DLD1 (cell line): ENCODE measurements around the gene GRWD1.

Experiments
- in situ Hi-C: cut with HindIII; loops from 2 replicates; pipeline ENCODE4 v1.10.0; 2017; ENCODE audit warnings: low sequenced_read_pairs

Gene GRWD1

GRCh38 chr19:48455171-48455907 is 9.6 kb downstream of the GRWD1 start, which contains the start of gene KCNJ14:
Gene KCNJ14 (plus strand): TSS chr19:48455574. CDS start chr19:48461725, 6,151 bp downstream.
- in situ Hi-C loops: no loop called here

- in situ Hi-C loops: no loop called here
These were observed 10.3 kb downstream of the GRWD1 start for GRCh38 chr19:48455908-48456562.

GRCh38 chr19:48456864-48457263 is 11.1 kb downstream of the GRWD1 start:
- in situ Hi-C loops: no loop called here

GRCh38 chr19:48458016-48458415 is 12.2 kb downstream of the GRWD1 start:
- in situ Hi-C loops: no loop called here

- in situ Hi-C loops: no loop called here
These were observed 15.8 kb downstream of the GRWD1 start for GRCh38 chr19:48461651-48461981.

- in situ Hi-C loops: no loop called here
These were observed 16.3 kb downstream of the GRWD1 start for GRCh38 chr19:48461982-48462655.

GRCh38 chr19:48465215-48465614 is 19.4 kb downstream of the GRWD1 start:
- in situ Hi-C loops: no loop called here

- in situ Hi-C loops: no loop called here
These were observed 21.0 kb downstream of the GRWD1 start for GRCh38 chr19:48466561-48467325.

GRCh38 chr19:48468772-48469288 is 23.0 kb downstream of the GRWD1 start:
- in situ Hi-C loops: no loop called here

- in situ Hi-C loops: no loop called here
These were observed 23.6 kb downstream of the GRWD1 start, which contains the start of gene CYTH2 for GRCh38 chr19:48469289-48469881. Gene CYTH2 (plus strand): TSS chr19:48469369. CDS start chr19:48469508, 139 bp downstream.

- in situ Hi-C loops: no loop called here
These were observed 24.3 kb downstream of the GRWD1 start for GRCh38 chr19:48469934-48470680.

GRCh38 chr19:48470856-48471255 is 25.1 kb downstream of the GRWD1 start:
- in situ Hi-C loops: no loop called here

- in situ Hi-C loops: no loop called here
These were observed 26.1 kb downstream of the GRWD1 start for GRCh38 chr19:48471836-48472235.

- in situ Hi-C loops: no loop called here
These were observed 27.6 kb downstream of the GRWD1 start for GRCh38 chr19:48473161-48473966.

GRCh38 chr19:48474084-48474592 is 28.4 kb downstream of the GRWD1 start:
- in situ Hi-C loops: no loop called here

- in situ Hi-C loops: no loop called here
These were observed 29.7 kb downstream of the GRWD1 start for GRCh38 chr19:48475369-48476068.

GRCh38 chr19:48476176-48476575 is 30.4 kb downstream of the GRWD1 start:
- in situ Hi-C loops: no loop called here

GRCh38 chr19:48477067-48477685 is 31.4 kb downstream of the GRWD1 start:
- in situ Hi-C loops: no loop called here
